ENCODE results near the gene PLAU. TPM values are rescaled to one million over a fixed set of nuclear protein-coding genes. Genes with fewer than 3 reads are reported as not detected.

PLAU gene
- total RNA-seq: 34.2 TPM

DNA sequence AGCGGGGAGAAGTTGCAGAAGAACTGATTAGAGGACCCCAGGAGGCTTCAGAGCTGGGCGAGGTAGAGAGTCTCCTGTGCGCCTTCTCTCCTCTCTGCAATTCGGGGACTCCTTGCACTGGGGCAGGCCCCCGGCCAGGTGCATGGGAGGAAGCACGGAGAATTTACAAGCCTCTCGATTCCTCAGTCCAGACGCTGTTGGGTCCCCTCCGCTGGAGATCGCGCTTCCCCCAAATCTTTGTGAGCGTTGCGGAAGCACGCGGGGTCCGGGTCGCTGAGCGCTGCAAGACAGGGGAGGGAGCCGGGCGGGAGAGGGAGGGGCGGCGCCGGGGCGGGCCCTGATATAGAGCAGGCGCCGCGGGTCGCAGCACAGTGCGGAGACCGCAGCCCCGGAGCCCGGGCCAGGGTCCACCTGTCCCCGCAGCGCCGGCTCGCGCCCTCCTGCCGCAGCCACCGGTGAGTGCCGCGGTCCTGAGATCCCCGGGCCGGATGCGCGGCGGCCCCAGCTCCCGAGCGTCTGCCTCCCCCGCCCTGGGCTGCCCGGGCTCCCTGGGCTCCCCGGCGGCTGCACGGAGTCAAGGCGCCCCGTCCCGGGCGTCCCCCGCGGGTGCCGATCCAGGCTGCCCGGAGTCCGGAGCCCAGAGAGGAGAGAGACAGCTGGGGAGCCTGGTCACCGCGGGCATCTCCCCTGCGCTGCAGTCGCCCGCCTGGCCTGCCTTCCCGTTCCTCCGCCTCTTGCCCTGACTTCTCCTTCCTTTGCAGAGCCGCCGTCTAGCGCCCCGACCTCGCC is at the start of gene PLAU:
TSS of gene PLAU (plus strand) at position 369 of the 789 bp plus-strand sequence. CDS start 424 bp downstream, outside the sequence.

GRCh38 chr10:73874267-73875138 is 36.4 kb upstream of the PLAU start, which contains the start of gene CAMK2G:
CAMK2G (minus strand) TSS chr10:73874555; CDS start chr10:73874461, 94 bp downstream.

Other genes with a start within 250 kb of the PLAU start
- 9.9 TPM for gene AGAP5, start 213.0 kb upstream of the PLAU start, total RNA-seq
- 52.0 TPM for gene SEC24C, start 166.8 kb upstream of the PLAU start, total RNA-seq
- 28.3 TPM for gene CHCHD1, start 129.1 kb upstream of the PLAU start, total RNA-seq
- 116 TPM for gene ZSWIM8, start 125.5 kb upstream of the PLAU start, total RNA-seq
- gene NDST2, start 99.5 kb upstream of the PLAU start, total RNA-seq: 36.8 TPM
- 25.4 TPM for gene CAMK2G, start 36.6 kb upstream of the PLAU start, total RNA-seq
- 150 TPM for gene VCL, start 87.0 kb downstream of the PLAU start, total RNA-seq
- 27.3 TPM for gene AP3M1, start 239.7 kb downstream of the PLAU start, total RNA-seq
- 25.1 TPM for gene ADK, start 240.1 kb downstream of the PLAU start, total RNA-seq